ENCODE results near the gene IL18RAP.

The IL18RAP gene

GRCh38 chr2:102453501-102453900 lies 30.5 kb downstream of the IL18RAP start:
- no peak for DNase-seq (ENCODE audit: low read depth)

DNA sequence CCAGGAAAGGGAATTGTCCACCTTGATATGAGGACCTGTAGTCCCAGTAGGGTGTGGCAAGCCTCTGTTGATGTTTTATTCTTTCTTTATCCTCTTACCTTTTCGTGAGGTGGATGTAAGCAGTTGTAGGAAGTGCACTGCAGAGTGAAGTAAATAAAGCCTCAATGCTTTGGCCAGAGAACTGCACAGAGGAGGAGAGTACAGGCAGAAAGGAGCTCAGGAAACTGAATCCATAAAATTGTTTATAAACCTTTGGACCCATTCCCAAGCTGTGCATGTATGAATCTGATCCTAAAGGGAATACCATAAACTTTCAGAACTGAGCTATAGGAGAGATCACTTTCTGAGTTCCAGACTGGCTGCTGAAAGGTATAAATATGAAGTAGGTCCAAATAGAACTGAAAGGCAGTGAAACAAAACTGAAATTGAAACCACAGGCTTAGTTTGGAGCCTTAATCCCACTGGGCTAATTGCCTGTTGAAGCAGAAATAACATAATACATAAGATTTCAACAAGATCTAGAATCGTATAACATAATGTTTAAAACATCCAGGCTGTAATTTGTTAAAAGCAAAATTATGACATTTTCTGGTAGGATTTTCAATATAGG lies 32.2 kb downstream of the IL18RAP start:
- no peak for DNase-seq (ENCODE audit: low read depth)

DNA sequence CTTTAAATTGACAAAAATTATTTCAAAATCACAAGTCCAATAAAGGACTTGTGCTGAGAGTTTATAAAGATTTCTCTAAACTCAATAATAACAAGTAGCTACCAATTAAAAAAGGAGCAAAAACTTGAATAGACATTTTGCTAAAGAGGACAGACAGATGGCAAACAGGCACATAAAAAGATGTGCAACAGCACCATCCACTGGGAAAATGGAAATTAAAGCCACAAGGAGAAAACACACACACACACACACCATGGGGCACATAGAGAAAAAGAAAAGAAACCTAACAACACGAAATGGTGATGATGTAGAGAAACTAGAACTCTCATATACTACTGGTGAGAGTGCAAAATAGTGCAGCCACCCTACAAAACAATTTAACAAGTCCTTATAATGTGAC lies 37.5 kb downstream of the IL18RAP start:
- DNase-seq (ENCODE audit: low read depth), result no peak

DNA sequence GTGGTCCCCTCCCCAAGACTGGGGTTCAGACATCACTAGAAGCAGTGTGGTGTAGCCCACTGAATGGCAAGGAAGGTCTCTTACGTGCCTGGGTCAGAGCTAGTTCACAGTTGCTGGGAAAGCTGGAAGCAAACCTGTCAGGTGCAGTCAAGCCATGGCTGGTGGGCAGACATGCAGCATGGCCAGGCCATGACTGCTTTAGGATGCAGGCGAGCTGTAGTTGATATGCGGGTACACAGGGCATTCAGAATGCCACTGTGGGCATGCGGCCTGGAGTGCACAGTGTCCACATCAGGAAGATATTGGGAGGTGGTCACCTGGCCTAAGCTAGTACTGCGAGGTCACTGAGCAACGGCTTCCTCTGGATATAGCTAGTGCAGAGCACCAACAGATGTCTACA lies 38.2 kb downstream of the IL18RAP start:
- DNase-seq (ENCODE audit: low read depth), result no peak

- no peak for DNase-seq (ENCODE audit: low read depth)
Observed at GRCh38 chr2:102463160-102463559, 40.2 kb downstream of the IL18RAP start.

DNA sequence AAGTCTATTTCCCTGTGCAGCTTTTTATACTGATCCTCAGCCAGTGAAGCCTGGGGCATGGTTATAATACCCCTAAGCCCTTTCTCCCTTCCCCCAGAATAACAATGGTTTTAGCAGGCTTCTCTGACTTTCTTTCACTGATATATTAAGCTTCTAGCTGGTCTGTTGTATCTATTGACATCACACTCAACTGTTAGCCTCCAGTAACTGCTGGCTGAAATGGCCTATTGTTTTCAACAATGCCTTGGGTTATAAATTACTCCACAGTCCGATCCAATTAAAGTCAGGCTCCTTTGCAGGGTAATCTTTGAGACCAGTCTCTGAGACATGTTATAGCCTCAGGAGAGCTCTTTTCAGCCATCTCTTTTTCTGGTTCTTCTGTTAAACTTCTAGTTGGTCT lies 47.2 kb downstream of the IL18RAP start:
- no peak for DNase-seq (ENCODE audit: low read depth)

DNA sequence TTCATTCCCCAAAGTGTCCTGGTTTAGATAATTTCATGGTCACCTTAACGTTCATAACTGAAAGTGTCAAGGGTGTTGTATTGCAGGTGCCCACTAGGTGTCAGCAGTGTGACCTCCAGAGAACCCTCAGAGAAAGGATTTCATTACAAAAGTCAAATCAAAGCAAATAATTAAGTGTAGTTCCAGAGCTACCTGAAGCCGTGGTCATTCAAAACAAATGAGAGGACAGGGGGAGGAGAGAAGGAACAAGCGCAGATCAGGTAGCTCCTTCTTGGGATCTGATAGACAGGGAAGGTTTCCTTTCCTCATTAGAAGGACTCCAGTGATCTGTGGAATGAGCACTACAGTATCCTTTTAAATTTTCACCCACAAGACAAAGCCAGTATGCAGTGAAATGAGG lies 50.1 kb downstream of the IL18RAP start, which contains the start of gene SLC9A4:
TSS of gene SLC9A4 (plus strand) at position 207 of the 400 bp plus-strand sequence. CDS start 534 bp downstream, outside the sequence.
- DNase-seq (ENCODE audit: low read depth), result peak; percentile 18

DNA sequence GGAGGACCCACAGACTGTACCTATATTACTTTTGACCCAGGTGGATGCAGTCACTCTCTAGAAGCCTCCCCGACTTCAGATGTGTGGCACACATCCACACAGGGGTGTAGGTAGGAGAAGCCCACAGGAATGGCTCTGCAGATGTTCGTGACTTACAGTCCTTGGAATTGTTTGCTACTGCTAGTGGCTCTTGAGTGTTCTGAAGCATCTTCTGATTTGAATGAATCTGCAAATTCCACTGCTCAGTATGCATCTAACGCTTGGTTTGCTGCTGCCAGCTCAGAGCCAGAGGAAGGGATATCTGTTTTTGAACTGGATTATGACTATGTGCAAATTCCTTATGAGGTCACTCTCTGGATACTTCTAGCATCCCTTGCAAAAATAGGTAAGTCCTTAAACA lies 50.7 kb downstream of the IL18RAP start:
- no peak for DNase-seq (ENCODE audit: low read depth)

- DNase-seq (ENCODE audit: low read depth), result no peak
Observed at GRCh38 chr2:102474785-102475184, 51.8 kb downstream of the IL18RAP start.

DNA sequence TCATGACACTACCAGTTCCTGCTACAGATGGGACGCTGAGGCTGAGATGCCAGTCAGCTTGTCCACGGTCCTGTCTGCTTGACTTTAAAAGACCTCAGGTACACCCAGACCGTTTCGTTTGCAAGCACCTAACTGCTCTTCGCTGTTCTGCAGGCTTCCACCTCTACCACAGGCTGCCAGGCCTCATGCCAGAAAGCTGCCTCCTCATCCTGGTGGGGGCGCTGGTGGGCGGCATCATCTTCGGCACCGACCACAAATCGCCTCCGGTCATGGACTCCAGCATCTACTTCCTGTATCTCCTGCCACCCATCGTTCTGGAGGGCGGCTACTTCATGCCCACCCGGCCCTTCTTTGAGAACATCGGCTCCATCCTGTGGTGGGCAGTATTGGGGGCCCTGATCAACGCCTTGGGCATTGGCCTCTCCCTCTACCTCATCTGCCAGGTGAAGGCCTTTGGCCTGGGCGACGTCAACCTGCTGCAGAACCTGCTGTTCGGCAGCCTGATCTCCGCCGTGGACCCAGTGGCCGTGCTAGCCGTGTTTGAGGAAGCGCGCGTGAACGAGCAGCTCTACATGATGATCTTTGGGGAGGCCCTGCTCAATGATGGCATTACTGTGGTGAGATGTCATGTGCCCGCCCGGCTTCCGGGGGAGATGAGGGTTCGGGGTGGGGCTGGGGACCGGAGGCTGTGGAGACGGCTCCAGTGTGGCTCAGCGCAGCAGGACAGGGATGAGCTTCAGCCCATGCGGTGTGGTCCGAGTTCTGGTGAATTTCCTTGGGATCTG lies 55.9 kb downstream of the IL18RAP start:
- DNase-seq (ENCODE audit: low read depth), result no peak

DNA sequence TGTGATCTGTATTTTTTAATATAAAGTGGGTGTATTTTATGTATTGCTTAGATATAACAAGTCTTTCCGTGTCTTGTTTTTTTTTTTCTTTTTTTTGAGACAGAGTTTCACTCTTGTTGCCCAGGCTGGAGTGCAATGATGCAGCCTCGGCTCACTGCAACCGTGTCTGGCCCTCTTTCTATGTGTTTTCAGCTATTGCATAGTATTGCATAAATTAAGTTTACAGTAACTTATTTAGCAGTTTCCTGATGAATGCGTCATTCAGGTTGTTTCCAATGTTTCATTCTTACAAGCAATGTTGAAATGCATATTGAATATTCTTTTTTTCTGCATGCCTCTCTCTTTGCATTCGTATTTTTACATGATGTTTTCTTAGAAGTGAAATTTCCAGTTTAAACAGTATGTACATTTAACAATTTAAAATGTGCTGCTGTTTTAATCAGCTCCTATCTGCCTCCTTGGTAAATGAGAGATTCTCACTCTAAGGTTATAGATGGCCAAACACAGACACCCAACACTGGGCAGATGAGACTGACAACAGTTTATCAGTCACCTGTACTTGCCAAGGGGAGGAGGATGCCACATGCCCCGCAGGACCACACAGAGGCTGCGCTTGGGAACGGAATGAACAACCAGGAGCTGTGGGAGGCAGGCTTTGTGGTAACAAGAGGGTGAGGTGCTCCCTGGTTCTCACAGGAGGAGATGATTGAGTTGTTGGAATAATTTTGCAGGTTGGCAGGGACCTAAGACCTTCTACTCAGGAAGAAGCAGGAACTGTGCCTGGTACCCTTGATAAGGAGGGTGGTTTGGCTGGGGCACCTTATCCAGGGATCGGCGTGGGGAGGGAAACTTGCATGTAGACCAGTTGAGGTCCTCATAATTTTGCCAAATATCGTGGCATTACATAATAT lies 57.6 kb downstream of the IL18RAP start:
- DNase-seq (ENCODE audit: low read depth), result no peak

DNA sequence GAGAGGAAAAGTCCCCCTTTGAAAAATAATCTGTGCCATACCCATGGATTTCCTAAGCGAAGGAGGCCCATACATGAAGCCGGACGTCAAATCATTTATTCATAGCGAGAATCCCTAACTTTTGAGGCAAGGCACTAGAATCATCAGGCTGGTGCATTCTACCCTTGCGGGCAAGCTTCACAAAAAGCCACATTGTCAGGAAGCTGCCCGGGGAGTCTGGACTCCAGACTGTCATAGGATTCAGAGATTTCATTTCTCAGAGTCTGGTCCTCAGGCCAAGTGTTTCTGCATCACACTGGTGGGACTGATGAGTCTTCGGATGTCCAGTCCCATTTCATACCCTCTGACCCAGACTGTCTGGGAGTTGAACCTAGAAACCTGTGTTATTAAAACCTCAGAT lies 59.0 kb downstream of the IL18RAP start:
- no peak for DNase-seq (ENCODE audit: low read depth)

GRCh38 chr2:102483086-102483485 lies 60.1 kb downstream of the IL18RAP start:
- DNase-seq (ENCODE audit: low read depth), result no peak

GRCh38 chr2:102484310-102485061 lies 61.5 kb downstream of the IL18RAP start:
- DNase-seq (ENCODE audit: low read depth), result no peak

- DNase-seq (ENCODE audit: low read depth), result no peak
Observed at GRCh38 chr2:102485147-102485785, 62.3 kb downstream of the IL18RAP start.

GRCh38 chr2:102486941-102487702 lies 64.2 kb downstream of the IL18RAP start:
- no peak for DNase-seq (ENCODE audit: low read depth)

- no peak for DNase-seq (ENCODE audit: low read depth)
Observed at GRCh38 chr2:102487761-102488462, 65.0 kb downstream of the IL18RAP start.

DNA sequence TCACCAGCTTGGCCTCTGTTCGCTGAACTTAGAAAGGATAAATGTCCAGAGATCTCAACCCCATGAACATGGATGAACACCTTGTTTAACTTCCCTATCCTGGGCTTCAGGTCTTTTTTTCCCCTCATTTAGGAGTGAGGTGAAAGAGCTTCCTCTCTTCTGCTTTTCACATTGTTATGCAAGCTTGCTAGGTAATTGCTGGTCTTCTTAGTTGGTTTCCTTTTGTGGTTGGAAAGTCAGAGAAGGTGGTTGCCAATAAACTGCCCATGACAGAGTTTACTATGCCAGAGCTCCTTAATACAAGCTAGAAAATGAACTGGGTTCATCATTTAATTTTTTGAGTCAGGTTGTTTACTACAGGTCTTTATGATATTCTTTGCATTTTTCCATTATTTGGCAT lies 66.7 kb downstream of the IL18RAP start:
- no peak for DNase-seq (ENCODE audit: low read depth)

- DNase-seq (ENCODE audit: low read depth), result no peak
Observed at GRCh38 chr2:102492006-102492405, 69.0 kb downstream of the IL18RAP start.

DNA sequence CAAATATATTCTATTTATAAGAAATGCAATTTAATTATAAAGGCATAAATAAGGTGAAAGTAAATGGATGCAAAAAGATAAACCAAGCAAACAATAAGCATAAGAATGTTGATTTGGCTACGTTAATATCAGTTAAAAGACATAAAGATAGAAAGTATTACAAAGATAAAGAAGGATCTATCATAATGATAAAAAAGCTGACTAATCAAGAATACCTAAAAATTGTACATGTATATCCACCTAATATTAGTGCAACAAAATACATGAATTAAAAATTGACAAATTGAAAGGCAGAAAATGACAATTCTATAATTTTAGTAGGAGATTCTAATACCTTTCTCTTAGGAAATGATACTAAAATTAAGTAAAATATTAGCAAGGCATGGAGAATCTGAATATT lies 71.6 kb downstream of the IL18RAP start:
- no peak for DNase-seq (ENCODE audit: low read depth)

All from activated T-cell treated with anti-CD3 and anti-CD28 coated beads for 1 hour (primary cell).